Lung (tissue), 12 donors: ENCODE measurements around the gene RRAS. TPM values are rescaled to one million over a fixed set of nuclear protein-coding genes. Genes with fewer than 3 reads are reported as not detected.

ENCODE experiments used
- ATAC-seq: fragments of 200-7000 bp; cut with Tn5 transposase; one replicate; pipeline ENCODE4 v1.9.1; 2020; ENCODE audit warnings: moderate number of reproducible peaks; ENCODE audit not compliant: insufficient read depth, low FRiP score
- DNase-seq, 3 donors: peaks; one replicate each; pipeline ENCODE4 v3.0.0-alpha.2; 2013 to 2017
- H3K27ac ChIP-seq, 2 donors: one replicate each; pipeline ENCODE4 v1.5.1; 2013; ENCODE audit warnings: mild to moderate bottlenecking in 2 of 2, moderate library complexity in 2 of 2, control low read depth in 1 of 2, inconsistent platforms in 1 of 2, low read depth in 1 of 2, low read length in 1 of 2
- H3K27me3 ChIP-seq, 3 donors: one replicate each; pipeline ENCODE4 v1.5.1; 2013; ENCODE audit warnings: low read length in 2 of 3; ENCODE audit not compliant: control insufficient read depth in 3 of 3, insufficient read depth in 3 of 3
- H3K36me3 ChIP-seq, 4 donors: one replicate each; pipeline ENCODE4 v1.5.1; 2013; ENCODE audit warnings: low read length in 4 of 4, mild to moderate bottlenecking in 1 of 4, moderate library complexity in 1 of 4; ENCODE audit not compliant: control insufficient read depth in 4 of 4, insufficient read depth in 4 of 4
- H3K4me1 ChIP-seq, 5 donors: one replicate each; pipeline ENCODE4 v1.5.1; 2013; ENCODE audit warnings: low read length in 5 of 5, mild to moderate bottlenecking in 2 of 5, moderate library complexity in 1 of 5; ENCODE audit not compliant: control insufficient read depth in 5 of 5, insufficient read depth in 5 of 5
- H3K4me3 ChIP-seq: one replicate; pipeline ENCODE4 v1.5.1; 2013; ENCODE audit warnings: mild to moderate bottlenecking, control low read depth, moderate library complexity
- H3K9ac ChIP-seq, 2 donors: one replicate each; pipeline ENCODE4 v1.5.1; 2013; ENCODE audit warnings: low read length in 2 of 2, control low read depth in 1 of 2; ENCODE audit not compliant: insufficient read depth in 1 of 2
- H3K9me3 ChIP-seq, 4 donors: one replicate each; pipeline ENCODE4 v1.5.1; 2013; ENCODE audit warnings: low read length in 3 of 4, mild to moderate bottlenecking in 1 of 4, moderate library complexity in 1 of 4; ENCODE audit not compliant: control insufficient read depth in 4 of 4, insufficient read depth in 3 of 4
- WGBS, 2 donors: extraction: QIAGEN DNeasy Blood & Tissue Kit; methylation state at CpG; one replicate each; pipeline ENCODE4 v1.1.7; 2013; 5-methylcytosine and 5-hydroxymethylcytosine counted together
- polyA plus RNA-seq, 2 donors: library from polyadenylated mRNA; stranded (reverse); fragments of 200-250 nt; gene quantifications; one replicate each; pipeline ENCODE4 v1.2.1, GENCODE V29; 2013
- total RNA-seq, 2 donors: library from RNA; depleted of rRNA in 1 of 2; stranded (reverse); fragments of >200 nt in 1 of 2; gene quantifications; one replicate each; pipeline ENCODE4 v1.2.1, GENCODE V29; 2014 to 2021
- TF ChIP-seq, protein P1 (sequence below): IDR thresholded peaks from 2 replicates; pipeline ENCODE4 v1.5.1; 2012; ENCODE audit warnings: mild to moderate bottlenecking; ENCODE audit errors: control extremely low read depth, extremely low read depth
- donor health status: control.
- donor health status: control.
- donor health status: Bipolar disorder and iron deficiency.
- donor health status: healthy.
- donor health status: DM: yes; HTN: yes; CAD: no.

RRAS gene
- total and polyA plus RNA-seq, 4 donors, result 26.3 to 180 (median 106) TPM

DNA sequence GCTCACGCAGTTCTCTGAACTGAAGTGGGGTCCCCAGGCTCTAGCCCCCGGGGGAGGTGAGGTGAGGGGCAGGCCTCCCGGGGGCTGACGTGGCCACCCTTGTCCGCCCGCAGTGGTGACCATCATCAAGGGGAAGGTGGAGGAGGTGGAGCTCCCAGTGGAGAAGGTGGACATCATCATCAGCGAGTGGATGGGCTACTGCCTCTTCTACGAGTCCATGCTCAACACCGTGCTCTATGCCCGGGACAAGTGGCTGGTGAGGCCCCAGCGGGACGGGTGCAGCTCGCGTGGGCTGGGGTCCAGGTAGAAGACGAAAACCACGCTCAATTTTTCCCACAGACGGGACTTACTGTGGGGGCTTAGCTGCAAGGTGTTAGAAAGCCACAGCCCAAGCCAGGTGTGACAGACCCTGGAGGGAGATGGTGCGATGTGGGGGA, 43.9 kb upstream of the RRAS start:
- Histone ChIP-seq H3K4me1 (peaks cover 9 to 25% (median 13%) of the 10 kb centered on the region in 5 donors), H3K36me3 (peaks cover 0 to 48% (median 37%) of the 10 kb centered on the region in 4 donors), H3K9ac (no peak overlapping the region), H3K27me3 (no peaks in the 10 kb centered on the region), H3K9me3 (no peaks in the 10 kb centered on the region), H3K27ac (no peak overlapping the region), H3K4me3 (no peak overlapping the region)
- 94 to 97% methylated on average over 18 of the region's 18 CpGs for WGBS, 2 donors
- ATAC-seq, result no peak
- TF ChIP-seq, protein P1, sequence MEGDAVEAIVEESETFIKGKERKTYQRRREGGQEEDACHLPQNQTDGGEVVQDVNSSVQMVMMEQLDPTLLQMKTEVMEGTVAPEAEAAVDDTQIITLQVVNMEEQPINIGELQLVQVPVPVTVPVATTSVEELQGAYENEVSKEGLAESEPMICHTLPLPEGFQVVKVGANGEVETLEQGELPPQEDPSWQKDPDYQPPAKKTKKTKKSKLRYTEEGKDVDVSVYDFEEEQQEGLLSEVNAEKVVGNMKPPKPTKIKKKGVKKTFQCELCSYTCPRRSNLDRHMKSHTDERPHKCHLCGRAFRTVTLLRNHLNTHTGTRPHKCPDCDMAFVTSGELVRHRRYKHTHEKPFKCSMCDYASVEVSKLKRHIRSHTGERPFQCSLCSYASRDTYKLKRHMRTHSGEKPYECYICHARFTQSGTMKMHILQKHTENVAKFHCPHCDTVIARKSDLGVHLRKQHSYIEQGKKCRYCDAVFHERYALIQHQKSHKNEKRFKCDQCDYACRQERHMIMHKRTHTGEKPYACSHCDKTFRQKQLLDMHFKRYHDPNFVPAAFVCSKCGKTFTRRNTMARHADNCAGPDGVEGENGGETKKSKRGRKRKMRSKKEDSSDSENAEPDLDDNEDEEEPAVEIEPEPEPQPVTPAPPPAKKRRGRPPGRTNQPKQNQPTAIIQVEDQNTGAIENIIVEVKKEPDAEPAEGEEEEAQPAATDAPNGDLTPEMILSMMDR, result no peak
- DNase-seq, result no peak

DNA sequence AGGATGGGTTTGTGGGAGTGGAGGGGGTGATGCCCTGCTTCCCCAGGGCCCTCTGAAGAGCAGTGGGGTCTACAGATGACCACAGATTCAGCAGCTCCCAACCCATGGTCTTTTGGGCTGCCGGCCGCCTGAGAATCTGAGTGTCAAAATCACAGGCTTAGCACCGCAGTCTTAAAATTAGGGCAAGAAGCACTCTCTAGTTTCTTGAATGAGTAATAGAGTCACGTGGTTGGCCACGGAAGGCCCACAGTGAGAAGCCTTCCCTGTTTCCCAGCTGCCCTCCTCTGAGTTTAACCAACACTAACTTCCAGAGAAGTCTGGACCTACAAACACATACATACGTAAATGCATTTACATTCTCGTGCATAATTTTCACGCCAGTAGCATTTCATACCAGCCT, 42.3 kb upstream of the RRAS start:
- H3K27ac ChIP-seq, result no peak overlapping the region
- no peak overlapping the region for H3K4me3 ChIP-seq
- 93 to 94% methylated on average over 8 of the region's 8 CpGs for whole genome bisulfite sequencing, 2 donors
- no peak for ATAC-seq
- H3K9me3 ChIP-seq, result no peaks in the 10 kb centered on the region
- TF ChIP-seq, protein P1, result no peak
- H3K36me3 ChIP-seq, result peaks cover 0 to 45% (median 34%) of the 10 kb centered on the region in 4 donors
- H3K4me1 ChIP-seq, result peaks cover 9 to 27% (median 13%) of the 10 kb centered on the region in 5 donors
- no peak overlapping the region for H3K9ac ChIP-seq
- H3K27me3 ChIP-seq, result no peaks in the 10 kb centered on the region
- DNase-seq, result no peak

DNA sequence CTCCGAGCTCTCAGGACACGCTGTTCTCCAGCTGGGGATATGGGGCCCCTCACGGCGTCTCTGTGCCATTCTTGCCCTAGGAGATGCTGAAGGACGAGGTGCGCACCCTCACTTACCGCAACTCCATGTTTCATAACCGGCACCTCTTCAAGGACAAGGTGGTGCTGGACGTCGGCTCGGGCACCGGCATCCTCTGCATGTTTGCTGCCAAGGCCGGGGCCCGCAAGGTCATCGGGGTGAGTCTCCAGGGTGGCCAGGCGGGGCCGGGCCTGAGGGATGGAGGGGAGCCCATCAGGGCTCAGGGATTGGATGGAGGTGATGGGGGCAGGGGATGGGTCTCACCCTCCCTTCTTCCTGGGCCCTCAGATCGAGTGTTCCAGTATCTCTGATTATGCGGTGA, 41.9 kb upstream of the RRAS start:
- H3K9ac ChIP-seq, result no peak overlapping the region

More for the DNA sequence above, 41.9 kb upstream of the RRAS start:
- Histone ChIP-seq H3K27ac (no peak overlapping the region), H3K27me3 (no peaks in the 10 kb centered on the region), H3K4me3 (no peak overlapping the region), H3K36me3 (peaks cover 0 to 45% (median 35%) of the 10 kb centered on the region in 4 donors), H3K4me1 (peaks cover 9 to 27% (median 13%) of the 10 kb centered on the region in 5 donors), H3K9me3 (no peaks in the 10 kb centered on the region)
- no peak for ATAC-seq
- WGBS, 2 donors, result 94 to 96% methylated on average over 19 of the region's 19 CpGs
- TF ChIP-seq, protein P1, result no peak
- DNase-seq, result no peak
